Measurements from ENCODE around the gene MRPL37. TPM values are rescaled to one million over a fixed set of nuclear protein-coding genes. Genes with fewer than 3 reads are reported as not detected.

Gene MRPL37
- polyA plus RNA-seq, 1 donor (not counting 4 experiments of a cell fraction or from before 2014, with no cell fraction given): 30.9 TPM

GRCh38 chr1:54156201-54156600 is 43.8 kb upstream of the MRPL37 start:
- H3K27ac ChIP-seq (ENCODE audit: control insufficient read depth, insufficient read depth, low read length): no peak overlapping the region
- H3K79me2 ChIP-seq (ENCODE audit: control insufficient read depth, insufficient read depth, low read length): no peaks in the 10 kb centered on the region
- no peak for TF ChIP-seq EZH2 (IDR thresholded peaks at IDR 0.05; ENCODE audit: low read length)
- no peak for TF ChIP-seq CTCF (optimal IDR thresholded peaks at IDR 0.05 in 1 of 3, IDR thresholded peaks at IDR 0.05 in 1 of 3, conservative IDR thresholded peaks at IDR 0.05 in 1 of 3; ENCODE audit: extremely low read depth in 1 of 3, insufficient read depth in 2 of 3, low read length in 3 of 3)
- FAIRE-seq: no peak
- peaks cover 16% of the 10 kb centered on the region for H3K4me1 ChIP-seq (ENCODE audit: control insufficient read depth, extremely low read depth, insufficient read depth, low read length)
- H4K20me1 ChIP-seq (ENCODE audit: control insufficient read depth, extremely low read depth, insufficient read depth, low read length): no peaks in the 10 kb centered on the region
- H3K27me3 ChIP-seq (ENCODE audit: control insufficient read depth, extremely low read depth, insufficient read depth, low read length): peaks cover 1% of the 10 kb centered on the region
- H3K4me2 ChIP-seq (ENCODE audit: control insufficient read depth, extremely low read depth, insufficient read depth, low read depth, low read length): no peak overlapping the region
- no peak overlapping the region for H3K4me3 ChIP-seq (ENCODE audit: control insufficient read depth in 2 of 3, extremely low read depth in 1 of 3, insufficient read depth in 2 of 3, low read depth in 1 of 3, low read length in 3 of 3)
- no peaks in the 10 kb centered on the region for H3K9me1 ChIP-seq (ENCODE audit: control insufficient read depth, extremely low read depth, insufficient read depth, low read length)
- H3K9ac ChIP-seq (ENCODE audit: control insufficient read depth, extremely low read depth, insufficient read depth, low read length): no peak overlapping the region
- no peak for DNase-seq (ENCODE audit: low read depth, low spot score)
- H3K9me3 ChIP-seq (ENCODE audit: control insufficient read depth, low read depth, low read length): no peaks in the 10 kb centered on the region
- no peaks in the 10 kb centered on the region for H3K36me3 ChIP-seq (ENCODE audit: control insufficient read depth in 2 of 2, extremely low read depth in 1 of 2, insufficient read depth in 2 of 2, low read length in 2 of 2)
- dilution Hi-C loops (cut with MboI; ENCODE audit: extremely low pct_ligation_motif_present, low sequenced_read_pairs): no loop called here
- H2AFZ ChIP-seq (ENCODE audit: control insufficient read depth, low read length): no peak overlapping the region

- Histone ChIP-seq H3K27ac (ENCODE audit: control insufficient read depth, insufficient read depth, low read length) (no peak overlapping the region), H3K4me1 (ENCODE audit: control insufficient read depth, extremely low read depth, insufficient read depth, low read length) (peaks cover 16% of the 10 kb centered on the region), H3K27me3 (ENCODE audit: control insufficient read depth, extremely low read depth, insufficient read depth, low read length) (peaks cover 6% of the 10 kb centered on the region), H3K79me2 (ENCODE audit: control insufficient read depth, insufficient read depth, low read length) (no peaks in the 10 kb centered on the region), H4K20me1 (ENCODE audit: control insufficient read depth, extremely low read depth, insufficient read depth, low read length) (no peaks in the 10 kb centered on the region), H3K9me3 (ENCODE audit: control insufficient read depth, low read depth, low read length) (no peaks in the 10 kb centered on the region), H3K9me1 (ENCODE audit: control insufficient read depth, extremely low read depth, insufficient read depth, low read length) (no peaks in the 10 kb centered on the region), H3K4me2 (ENCODE audit: control insufficient read depth, extremely low read depth, insufficient read depth, low read depth, low read length) (no peak overlapping the region), H3K9ac (ENCODE audit: control insufficient read depth, extremely low read depth, insufficient read depth, low read length) (no peak overlapping the region), H2AFZ (ENCODE audit: control insufficient read depth, low read length) (no peak overlapping the region), H3K36me3 (ENCODE audit: control insufficient read depth in 2 of 2, extremely low read depth in 1 of 2, insufficient read depth in 2 of 2, low read length in 2 of 2) (no peaks in the 10 kb centered on the region), H3K4me3 (ENCODE audit: control insufficient read depth in 2 of 3, extremely low read depth in 1 of 3, insufficient read depth in 2 of 3, low read depth in 1 of 3, low read length in 3 of 3) (no peak overlapping the region)
- no peak for DNase-seq (ENCODE audit: low read depth, low spot score)
- dilution Hi-C loops (cut with MboI; ENCODE audit: extremely low pct_ligation_motif_present, low sequenced_read_pairs): no loop called here
- TF ChIP-seq EZH2 (IDR thresholded peaks at IDR 0.05; ENCODE audit: low read length) (no peak), CTCF (optimal IDR thresholded peaks at IDR 0.05 in 1 of 3, IDR thresholded peaks at IDR 0.05 in 1 of 3, conservative IDR thresholded peaks at IDR 0.05 in 1 of 3; ENCODE audit: extremely low read depth in 1 of 3, insufficient read depth in 2 of 3, low read length in 3 of 3) (no peak)
- no peak for FAIRE-seq
Measured at GRCh38 chr1:54156986-54157385, 43.0 kb upstream of the MRPL37 start.

Data from keratinocyte (primary cell).